Choroid plexus epithelial cell (primary cell): ENCODE results near the gene SLC9A5.

Source experiments
- DNase-seq: peaks from one replicate; pipeline ENCODE4 v3.0.0-alpha.2; 2010; ENCODE audit warnings: low read depth
- H3K4me3 ChIP-seq: 2 replicates; pipeline ENCODE4 v1.5.1; 2011; ENCODE audit warnings: low read depth, mild to moderate bottlenecking, control low read depth, low read length, moderate library complexity
- CTCF ChIP-seq: conservative IDR thresholded peaks from 2 replicates; pipeline ENCODE4 v1.5.1; 2011; ENCODE audit warnings: low read depth, mild to moderate bottlenecking, control low read depth, inconsistent platforms, low read length, moderate library complexity

Gene SLC9A5

GRCh38 chr16:67279296-67280089, 30.7 kb downstream of the SLC9A5 start, which contains the start of gene PLEKHG4:
TSS of gene PLEKHG4 (plus strand) at chr16:67279532. CDS start at chr16:67280045, 513 bp downstream.
- peak; percentile 72 for DNase-seq
- H3K4me3 ChIP-seq, result peak within 1 kb of the TSS; percentile 53
- TF ChIP-seq CTCF, result peak; percentile 43

GRCh38 chr16:67280090-67281015, 31.6 kb downstream of the SLC9A5 start:
- no peak overlapping the region for H3K4me3 ChIP-seq
- TF ChIP-seq CTCF, result no peak
- DNase-seq, result no peak

DNA sequence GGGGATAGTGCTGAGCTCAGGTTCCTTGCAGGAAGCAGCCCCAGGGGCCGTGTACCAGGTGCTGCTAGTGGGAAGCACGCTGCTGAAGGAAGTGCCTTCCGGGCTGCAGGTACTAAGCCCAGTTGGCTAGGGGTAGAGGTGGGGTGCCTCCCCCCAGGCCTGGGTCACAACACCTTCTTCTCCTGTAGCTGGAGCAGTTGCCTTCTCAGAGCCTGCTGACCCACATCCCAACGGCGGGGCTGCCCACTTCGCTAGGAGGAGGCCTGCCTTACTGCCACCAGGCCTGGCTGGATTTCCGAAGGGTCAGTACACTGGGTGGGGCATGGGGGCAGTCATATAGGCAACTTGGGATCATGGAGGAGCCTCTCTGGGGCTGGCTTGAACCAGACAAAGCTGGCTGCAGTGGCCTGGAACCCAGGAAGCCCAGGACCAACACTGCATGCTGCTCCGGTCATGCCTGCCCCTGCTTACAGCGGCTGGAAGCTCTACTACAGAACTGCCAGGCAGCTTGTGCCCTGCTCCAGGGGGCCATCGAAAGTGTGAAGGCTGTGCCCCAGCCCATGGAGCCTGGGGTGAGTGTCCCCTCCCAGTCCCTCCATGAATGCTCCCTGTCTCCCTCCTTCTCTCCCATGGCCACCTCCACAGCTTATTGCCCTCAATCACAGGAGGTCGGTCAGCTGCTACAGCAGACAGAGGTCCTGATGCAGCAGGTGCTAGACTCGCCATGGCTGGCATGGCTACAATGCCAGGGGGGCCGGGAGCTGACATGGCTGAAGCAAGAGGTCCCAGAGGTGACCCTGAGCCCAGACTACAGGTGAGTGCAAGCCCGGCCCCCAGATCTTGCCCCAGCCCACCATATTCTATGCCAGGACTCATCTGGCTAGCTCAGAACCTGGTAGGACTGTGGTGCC, 33.0 kb downstream of the SLC9A5 start:
- DNase-seq, result no peak
- H3K4me3 ChIP-seq, result no peak overlapping the region
- no peak for TF ChIP-seq CTCF

DNA sequence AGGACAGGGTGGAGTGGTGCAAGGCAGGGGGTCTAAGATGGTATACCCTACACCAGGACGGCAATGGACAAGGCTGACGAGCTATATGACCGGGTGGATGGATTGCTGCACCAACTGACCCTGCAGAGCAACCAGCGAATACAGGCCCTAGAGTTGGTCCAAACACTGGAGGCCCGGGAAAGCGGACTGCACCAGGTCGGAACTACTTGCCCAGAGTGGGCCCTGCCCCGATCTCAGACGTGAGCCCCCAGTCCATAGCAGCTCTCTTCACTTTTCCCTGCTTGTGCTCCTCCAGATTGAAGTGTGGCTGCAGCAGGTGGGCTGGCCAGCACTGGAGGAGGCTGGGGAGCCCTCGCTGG, 33.6 kb downstream of the SLC9A5 start:
- no peak for DNase-seq
- H3K4me3 ChIP-seq, result no peak overlapping the region
- TF ChIP-seq CTCF, result no peak

DNA sequence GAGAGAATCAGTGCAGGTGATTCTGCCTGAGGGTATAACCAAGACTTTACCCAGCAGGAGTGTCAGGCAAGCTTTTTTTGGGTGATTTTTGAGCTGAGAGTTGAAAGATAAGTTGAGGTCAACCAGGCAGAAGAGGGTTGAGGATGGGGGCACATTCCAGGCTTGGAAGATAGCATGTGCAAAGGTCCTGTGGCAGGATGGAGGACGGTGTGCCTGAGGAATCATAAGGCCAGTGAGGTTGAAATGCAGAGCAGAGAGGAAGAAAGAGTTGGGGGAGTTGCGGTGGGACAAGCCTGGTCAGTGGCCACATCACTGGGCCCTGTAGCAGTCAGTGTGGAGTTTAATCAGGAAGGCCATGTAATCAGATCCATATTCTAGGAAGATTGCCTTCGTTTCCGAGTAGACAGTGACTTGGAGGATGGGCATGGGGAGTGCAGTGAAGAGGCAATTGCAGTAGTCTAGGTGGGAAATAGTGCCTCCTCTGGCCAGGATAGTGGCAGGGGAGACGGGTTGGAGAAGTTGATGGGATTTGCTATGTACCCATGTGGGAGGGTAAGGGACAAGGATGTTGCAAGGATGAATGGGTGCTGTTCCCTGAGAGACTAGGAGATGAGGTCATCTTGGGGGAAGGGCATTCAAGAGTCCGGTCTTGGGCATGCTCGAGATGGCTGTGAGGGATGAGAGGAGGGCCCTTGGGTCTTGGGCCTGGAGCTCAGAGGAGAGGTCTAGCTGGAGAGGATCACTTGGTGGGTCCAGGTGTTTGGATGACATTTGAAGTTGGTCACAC, 34.5 kb downstream of the SLC9A5 start:
- DNase-seq, result peak; percentile 33
- H3K4me3 ChIP-seq, result no peak overlapping the region
- TF ChIP-seq CTCF, result peak; percentile 17
